PC-9 (cell line): Measurements from ENCODE around the gene PTPN1. TPM values are rescaled to one million over a fixed set of nuclear protein-coding genes. Genes with fewer than 3 reads are reported as not detected.

Experiments used
- BruUV-seq: library from RNA; stranded (reverse); fragments of 400-500 nt; replicated peaks from 2 replicates; lab custom pipeline; 2021; lab: Mats Ljungman, UMichigan
- CTCF ChIA-PET: fragments of 300-600 bp; sonication (Branson Sonifier 250); formaldehyde crosslinking; loops from one replicate; lab custom pipeline; 2022; ENCODE audit warnings: antibody characterized with exemption; lab: Charles Lee
- POLR2A ChIA-PET: fragments of 300-600 bp; sonication (Branson Sonifier 250); formaldehyde crosslinking; loops from one replicate; lab custom pipeline; 2022; ENCODE audit warnings: antibody characterized with exemption; ENCODE audit not compliant: unreplicated experiment; lab: Charles Lee
- DNase-seq, 2 experiments: peaks; one replicate each; pipeline versions ENCODE4 v3.0.0 to v3.0.0-alpha.2; 2015 to 2022; ENCODE audit warnings: mixed read lengths in 1 of 2
- H2AFZ ChIP-seq: fragments of 200-600 bp; sonication (generic); 2 replicates; pipeline ENCODE4 v1.8.1; 2017; ENCODE audit warnings: antibody characterized with exemption
- H3F3A ChIP-seq: fragments of 200-600 bp; sonication (generic); 2 replicates; pipeline ENCODE4 v1.8.1; 2017; ENCODE audit warnings: antibody characterized with exemption, mild to moderate bottlenecking, low read depth; ENCODE audit not compliant: insufficient read depth
- H3K27ac ChIP-seq: fragments of 200-600 bp; sonication (generic); 2 replicates; pipeline ENCODE4 v1.6.1; 2016; ENCODE audit warnings: mixed run types
- H3K27me3 ChIP-seq: fragments of 200-600 bp; sonication (generic); 2 replicates; pipeline ENCODE4 v1.6.1; 2016; ENCODE audit warnings: low read depth, mixed run types; ENCODE audit not compliant: insufficient read depth
- H3K36me3 ChIP-seq: fragments of 200-600 bp; sonication (generic); 2 replicates; pipeline ENCODE4 v1.6.1; 2016; ENCODE audit warnings: low read depth, mixed run types
- H3K4me1 ChIP-seq: fragments of 200-600 bp; sonication (generic); replicated peaks from 2 replicates; pipeline ENCODE4 v1.6.1; 2016; ENCODE audit warnings: mixed run types; ENCODE audit not compliant: insufficient read depth
- H3K4me2 ChIP-seq: fragments of 200-600 bp; sonication (generic); 2 replicates; pipeline ENCODE4 v1.6.1; 2017; ENCODE audit warnings: mixed run types
- H3K4me3 ChIP-seq: fragments of 200-600 bp; sonication (generic); 2 replicates; pipeline ENCODE4 v1.6.1; 2016; ENCODE audit warnings: mixed run types
- H3K79me2 ChIP-seq: fragments of 200-600 bp; sonication (generic); 2 replicates; pipeline ENCODE4 v1.6.1; 2017; ENCODE audit warnings: low read depth, mixed run types
- H3K9me2 ChIP-seq: fragments of 200-600 bp; sonication (generic); 2 replicates; pipeline ENCODE4 v1.8.1; 2017; ENCODE audit warnings: mild to moderate bottlenecking; ENCODE audit not compliant: insufficient read depth
- H3K9me3 ChIP-seq: fragments of 200-600 bp; sonication (generic); 2 replicates; pipeline ENCODE4 v1.8.1; 2016; ENCODE audit warnings: low read depth; ENCODE audit not compliant: insufficient read depth
- H4K20me1 ChIP-seq: fragments of 200-600 bp; sonication (generic); 2 replicates; pipeline ENCODE4 v1.8.1; 2017; ENCODE audit not compliant: insufficient read depth
- CTCF ChIP-seq: fragments of 200-600 bp; sonication (generic); conservative IDR thresholded peaks from 2 replicates; pipeline ENCODE4 v1.6.1; 2017; ENCODE audit warnings: mixed run types, antibody characterized with exemption, mild to moderate bottlenecking, moderate library complexity
- EZH2 ChIP-seq: fragments of 200-600 bp; sonication (generic); IDR thresholded peaks from 2 replicates; pipeline ENCODE4 v1.8.0; 2017; ENCODE audit warnings: antibody characterized with exemption, low read depth
- intact Hi-C: fragments of 100-400 bp; cut with micrococcal nuclease; formaldehyde crosslinking; loops from one replicate; pipeline ENCODE4 v1.10.0; 2022; ENCODE audit not compliant: unreplicated experiment
- total RNA-seq: library from RNA; stranded (reverse); gene quantifications from 2 replicates; pipeline ENCODE4 v1.2.3, GENCODE V29; 2021

Gene PTPN1
- total RNA-seq, 1 experiment from 2014 or later, result 59.8 TPM

- Histone ChIP-seq H4K20me1 (no peaks in the 10 kb centered on the region), H3K4me2 (no peak overlapping the region), H3K27me3 (no peaks in the 10 kb centered on the region), H3K36me3 (peaks cover 43% of the 10 kb centered on the region), H2AFZ (no peak overlapping the region), H3F3A (peaks cover 23% of the 10 kb centered on the region), H3K79me2 (peaks cover 16% of the 10 kb centered on the region; the same call in 1 of the 2 replicates), H3K9me2 (no peaks in the 10 kb centered on the region), H3K27ac (no peak overlapping the region), H3K4me1 (peaks cover 20% of the 10 kb centered on the region), H3K4me3 (no peak overlapping the region), H3K9me3 (no peaks in the 10 kb centered on the region)
- ChIA-PET POLR2A (no interaction called here), CTCF (no interaction called here)
- BruUV-seq, result no TSS peak
- no peak for TF ChIP-seq EZH2
- TF ChIP-seq CTCF, result no peak
- intact Hi-C loops, result loop anchor here (2.0 kb wide), 1 partner anchor 55 kb away; the partner anchor contains the start of gene PTPN1
- no peak for DNase-seq
These were observed 55.2 kb downstream of the PTPN1 start for GRCh38 chr20:50565383-50565782.

GRCh38 chr20:50565871-50566270 lies 55.7 kb downstream of the PTPN1 start:
- POLR2A ChIA-PET, result no interaction called here
- BruUV-seq, result no TSS peak

GRCh38 chr20:50567860-50568548 lies 57.8 kb downstream of the PTPN1 start:
- POLR2A ChIA-PET, result interaction anchor here (0.9 kb wide), 1 partner anchor 364 kb away, joined by 9 read pairs; no protein-coding TSS in a partner anchor
- peaks cover 46% of the 10 kb centered on the region for H3K36me3 ChIP-seq
- no peaks in the 10 kb centered on the region for H3K27me3 ChIP-seq
- H3K27ac ChIP-seq, result no peak overlapping the region
- H2AFZ ChIP-seq, result no peak overlapping the region
- H3K4me3 ChIP-seq, result no peak overlapping the region
- BruUV-seq, result no TSS peak
- intact Hi-C loops, result no loop called here
- DNase-seq, result no peak
- CTCF ChIA-PET, result no interaction called here
- no peaks in the 10 kb centered on the region for H3K9me2 ChIP-seq
- no peaks in the 10 kb centered on the region for H3K4me1 ChIP-seq
- no peaks in the 10 kb centered on the region; the same call in none of the 2 replicates for H4K20me1 ChIP-seq
- H3F3A ChIP-seq, result peaks cover 5% of the 10 kb centered on the region; the same call in 1 of the 2 replicates
- TF ChIP-seq CTCF (no peak), EZH2 (no peak)
- H3K4me2 ChIP-seq, result no peak overlapping the region
- no peaks in the 10 kb centered on the region for H3K9me3 ChIP-seq
- H3K79me2 ChIP-seq, result peaks cover 8% of the 10 kb centered on the region; the same call in 1 of the 2 replicates

More at GRCh38 chr20:50565871-50566270, 55.7 kb downstream of the PTPN1 start:
- CTCF ChIA-PET, result no interaction called here
- no peak overlapping the region for H3K27ac ChIP-seq
- peaks cover 15% of the 10 kb centered on the region; the same call in 1 of the 2 replicates for H3K79me2 ChIP-seq
- H3K36me3 ChIP-seq, result peaks cover 46% of the 10 kb centered on the region
- no peaks in the 10 kb centered on the region; the same call in 1 of the 2 replicates for H4K20me1 ChIP-seq
- no peaks in the 10 kb centered on the region for H3K9me2 ChIP-seq
- peaks cover 20% of the 10 kb centered on the region for H3F3A ChIP-seq
- no peak overlapping the region for H2AFZ ChIP-seq
- H3K27me3 ChIP-seq, result no peaks in the 10 kb centered on the region
- H3K9me3 ChIP-seq, result no peaks in the 10 kb centered on the region
- no peak for DNase-seq
- no peak overlapping the region for H3K4me2 ChIP-seq
- TF ChIP-seq CTCF, result no peak
- no peak for TF ChIP-seq EZH2
- H3K4me1 ChIP-seq, result peaks cover 15% of the 10 kb centered on the region
- intact Hi-C loops, result loop anchor here (2.0 kb wide), 1 partner anchor 55 kb away; the partner anchor contains the start of gene PTPN1
- H3K4me3 ChIP-seq, result no peak overlapping the region
